HG02870 (cell line): ENCODE data around the gene EMC7.
"Not testable (repeated sequence)": the region's sequence is repeated elsewhere in the genome, so short reads cannot be mapped to it uniquely, and the experiment has no call there.

Experiments used
- ATAC-seq: cut with Tn5 transposase; IDR thresholded peaks from one replicate; pipeline ENCODE4 v1.9.1; 2021; ENCODE audit warnings: mild to moderate bottlenecking, moderate library complexity; ENCODE audit not compliant: unreplicated experiment

The EMC7 gene

DNA sequence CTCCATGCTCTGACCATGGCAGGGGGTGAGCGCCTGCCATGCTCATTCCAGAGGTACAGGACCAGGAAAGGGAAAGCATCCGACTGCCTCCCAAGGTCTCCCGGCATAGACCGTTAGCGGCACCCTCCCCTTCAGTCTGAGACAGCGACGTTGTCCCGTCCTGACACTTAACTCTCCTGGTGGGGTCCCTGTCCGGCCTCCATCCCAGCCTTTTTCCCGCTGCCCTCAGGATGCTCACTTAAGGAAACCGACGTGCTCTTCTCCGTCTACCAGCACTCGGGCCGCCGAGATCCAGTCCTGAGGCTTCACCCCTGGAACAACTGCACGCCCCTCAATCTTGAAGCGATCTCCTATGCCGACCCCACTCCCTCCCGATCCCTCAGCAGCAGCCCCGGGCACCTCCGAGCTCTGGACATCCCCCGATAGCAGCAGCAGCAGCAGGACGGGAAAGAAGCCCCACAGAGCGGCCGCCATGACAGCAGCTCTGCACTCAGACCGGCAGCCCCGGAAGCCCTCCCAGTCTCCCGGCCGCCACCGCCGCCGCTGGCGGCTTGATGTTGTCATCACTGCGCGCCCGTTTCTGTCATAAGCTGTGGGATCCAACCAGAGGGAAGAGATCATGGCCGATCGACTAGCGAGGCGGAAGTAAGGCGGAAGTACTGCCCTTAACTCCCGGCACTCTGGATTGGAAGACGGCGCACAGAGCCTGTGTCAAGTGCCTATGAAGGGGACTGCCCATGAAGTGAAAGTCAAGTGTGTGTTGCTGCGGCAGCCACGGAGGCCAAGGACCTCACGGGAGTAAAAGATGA lies at the start of gene EMC7, which contains the start of gene PGBD4:
Gene EMC7 (minus strand): TSS at position 497 of the 809 bp plus-strand sequence. CDS start 23 bp downstream, at position 474.
Gene PGBD4 (plus strand): TSS at position 718 of the 809 bp plus-strand sequence. CDS start 449 bp downstream, outside the sequence.
- ATAC-seq: peak; percentile 98

GRCh38 chr15:34147371-34148140 lies 45.9 kb upstream of the EMC7 start:
- no peak for ATAC-seq

GRCh38 chr15:34133511-34133910 lies 31.8 kb upstream of the EMC7 start:
- ATAC-seq: no peak

- ATAC-seq: no peak
These were observed 31.2 kb upstream of the EMC7 start for GRCh38 chr15:34132881-34133280.

DNA sequence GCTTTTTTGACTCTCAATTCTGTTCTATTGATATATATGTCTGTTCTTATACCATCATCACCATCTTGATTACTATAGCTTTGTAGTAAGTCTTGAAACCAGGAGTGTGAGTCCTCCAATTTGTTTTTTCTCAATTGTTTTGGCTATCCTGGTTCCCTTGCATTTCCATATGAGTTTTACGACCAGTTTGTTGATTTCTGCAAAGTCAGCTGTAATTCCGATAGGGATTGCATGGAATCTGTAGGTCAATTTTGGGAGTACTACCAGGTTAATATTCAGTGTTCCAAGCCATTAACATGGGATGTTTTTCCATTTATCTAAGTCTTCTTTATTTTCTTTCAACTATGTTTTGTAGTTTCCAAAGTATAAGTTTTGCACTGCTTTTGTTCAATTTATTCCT lies 27.2 kb upstream of the EMC7 start:
- ATAC-seq: no peak

DNA sequence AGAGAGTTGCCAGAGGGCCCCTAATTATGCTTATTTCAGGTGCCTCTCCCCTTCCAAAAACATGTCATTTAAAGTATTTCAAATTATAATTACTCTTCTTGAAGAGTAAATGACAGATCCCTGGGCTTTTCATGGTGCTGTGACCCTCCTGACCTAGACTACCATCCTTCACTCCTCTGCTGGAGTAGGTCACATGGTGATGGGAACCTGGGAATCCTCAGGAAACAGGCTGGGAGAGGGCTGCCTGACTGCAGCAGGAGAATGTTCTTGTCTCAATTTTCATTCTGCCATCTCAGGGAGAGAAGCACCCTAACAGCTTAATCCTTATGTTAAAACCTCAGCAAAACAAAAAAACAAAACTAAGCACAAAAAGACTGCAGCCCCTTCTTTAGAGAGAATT lies 24.9 kb upstream of the EMC7 start:
- ATAC-seq: no peak

DNA sequence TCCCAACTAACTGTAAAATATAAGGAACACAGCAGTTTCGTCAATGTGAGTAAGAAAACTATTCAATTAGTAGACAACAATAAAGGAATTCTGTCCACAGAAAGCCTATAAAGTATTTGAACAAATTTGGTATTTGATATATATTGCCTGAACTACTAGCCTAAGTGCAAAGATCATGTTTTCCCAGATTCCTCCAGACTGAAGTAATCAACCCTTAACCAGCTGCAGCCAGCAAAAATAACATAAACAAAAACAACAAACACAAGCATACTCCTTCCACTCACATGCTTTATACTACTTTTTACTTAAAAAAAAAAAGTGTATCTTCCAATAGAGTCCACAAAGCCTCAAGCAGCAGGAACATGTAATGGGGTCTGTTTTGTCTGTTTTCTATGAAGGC lies 24.3 kb upstream of the EMC7 start:
- ATAC-seq: no peak

DNA sequence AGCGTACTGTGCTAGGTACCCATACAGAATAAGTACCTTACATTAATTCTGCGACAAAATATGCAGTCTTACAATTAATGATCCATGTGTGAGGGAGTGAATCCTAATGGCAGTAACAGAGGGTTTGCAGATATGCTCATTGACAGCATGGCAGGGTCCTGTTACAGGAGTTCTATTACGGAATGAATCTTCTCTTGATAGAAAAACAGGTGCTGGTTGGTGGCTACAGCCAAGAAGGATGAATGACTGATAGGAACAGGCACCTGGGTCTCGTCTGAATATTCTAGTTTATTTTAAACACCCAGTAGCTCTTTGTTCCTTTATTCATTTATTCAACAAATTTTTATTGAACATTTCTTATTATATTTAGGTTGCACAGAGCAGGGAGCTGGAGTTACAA lies 23.0 kb upstream of the EMC7 start:
- no peak for ATAC-seq

DNA sequence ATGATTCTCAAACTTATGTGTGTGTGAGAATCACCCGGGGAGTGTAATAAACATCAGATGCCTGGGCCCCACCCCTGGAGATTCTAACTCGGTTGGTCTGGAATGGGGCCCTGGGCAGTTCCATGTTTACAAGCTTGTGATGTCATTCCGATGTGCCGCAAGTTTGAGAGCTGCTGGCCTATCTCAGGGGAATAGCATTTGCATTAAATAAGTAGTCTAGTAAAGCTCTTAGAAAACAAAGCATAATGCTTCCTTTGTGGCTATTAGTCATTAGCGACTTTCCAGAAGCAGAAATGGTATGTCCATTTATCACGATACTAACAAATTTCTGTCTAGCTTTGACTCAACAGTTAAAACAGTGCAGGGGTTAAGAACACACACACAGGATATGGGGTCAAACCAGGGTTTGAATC lies 21.1 kb upstream of the EMC7 start:
- no peak for ATAC-seq

DNA sequence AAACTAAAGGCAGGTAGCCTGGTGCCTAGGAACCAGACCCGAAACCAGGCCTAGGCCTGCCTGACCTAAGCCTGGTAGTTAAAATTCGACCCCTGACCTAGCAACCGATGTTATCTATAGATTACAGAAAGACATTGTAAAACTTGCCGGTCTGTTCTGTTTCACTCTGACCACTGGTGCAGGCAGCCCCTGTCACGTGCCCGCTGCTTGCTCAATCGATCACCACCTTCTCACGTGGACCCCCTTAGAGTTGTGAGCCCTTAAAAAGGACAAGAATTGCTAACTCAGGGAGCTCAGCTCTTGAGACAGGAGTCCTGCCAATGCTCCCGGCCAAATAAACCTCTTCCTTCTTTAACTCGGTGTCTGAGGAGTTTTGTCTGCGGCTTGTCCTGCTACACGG lies 20.1 kb upstream of the EMC7 start:
- not testable (repeated sequence) for ATAC-seq

DNA sequence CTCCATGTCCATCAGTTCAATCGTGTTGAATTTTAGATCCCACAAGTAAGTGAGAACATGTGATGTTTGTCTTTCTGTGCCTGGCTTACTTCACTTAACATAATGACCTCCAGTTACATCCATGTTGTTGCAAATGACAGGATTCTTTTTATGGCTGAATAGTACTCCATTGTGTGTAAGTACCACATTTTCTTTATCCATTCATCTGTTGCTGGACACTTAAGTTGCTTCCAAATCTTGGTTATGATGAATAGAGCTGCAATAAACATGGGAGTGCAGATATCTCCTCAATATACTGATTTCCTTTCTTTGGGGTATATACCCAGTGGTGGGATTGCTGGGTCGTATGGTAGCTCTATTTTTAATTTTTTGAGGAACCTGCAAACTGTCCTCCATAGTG lies 18.8 kb upstream of the EMC7 start:
- ATAC-seq: not testable (repeated sequence)

DNA sequence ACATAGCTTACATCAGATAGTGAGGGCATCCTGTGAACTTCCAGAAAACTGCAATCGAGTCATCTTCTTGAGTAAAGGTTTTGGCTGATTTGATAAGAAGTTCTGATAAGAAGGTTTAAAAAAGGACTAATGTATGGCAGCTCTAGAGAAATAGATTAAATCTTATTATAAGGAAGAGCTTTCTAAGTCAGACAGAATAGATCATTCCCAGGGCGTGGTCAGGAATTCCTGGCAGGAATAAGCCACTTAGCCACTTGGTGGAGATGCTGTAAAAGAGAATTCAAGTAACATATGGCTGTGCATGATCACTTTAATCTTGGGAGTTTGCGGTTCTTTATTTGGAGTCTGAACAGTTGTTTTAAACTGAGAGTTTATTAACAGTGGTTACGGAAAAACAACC lies 17.6 kb upstream of the EMC7 start:
- ATAC-seq: no peak

DNA sequence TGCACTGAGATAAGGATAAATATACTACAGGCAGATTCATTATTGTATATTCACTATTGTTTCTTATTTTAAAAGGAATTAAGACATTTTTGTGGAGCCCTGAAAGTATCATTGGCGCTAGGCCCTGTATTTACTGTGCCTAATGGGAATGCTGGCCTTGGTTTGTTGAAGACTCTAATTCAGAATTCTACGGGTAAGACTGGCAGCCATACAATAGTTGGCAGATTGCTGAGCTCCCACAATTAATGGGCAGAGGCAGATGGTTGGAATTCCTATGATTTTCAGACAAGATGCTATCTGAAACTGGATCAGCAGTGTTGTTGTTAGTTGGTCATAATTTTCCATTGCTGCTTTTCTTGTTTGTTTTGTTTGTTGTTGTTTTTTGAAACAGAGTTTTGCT lies 15.0 kb upstream of the EMC7 start:
- ATAC-seq: no peak

GRCh38 chr15:34114739-34115138 lies 13.1 kb upstream of the EMC7 start:
- ATAC-seq: no peak

- no peak for ATAC-seq
These were observed 12.6 kb upstream of the EMC7 start for GRCh38 chr15:34114215-34114614.

DNA sequence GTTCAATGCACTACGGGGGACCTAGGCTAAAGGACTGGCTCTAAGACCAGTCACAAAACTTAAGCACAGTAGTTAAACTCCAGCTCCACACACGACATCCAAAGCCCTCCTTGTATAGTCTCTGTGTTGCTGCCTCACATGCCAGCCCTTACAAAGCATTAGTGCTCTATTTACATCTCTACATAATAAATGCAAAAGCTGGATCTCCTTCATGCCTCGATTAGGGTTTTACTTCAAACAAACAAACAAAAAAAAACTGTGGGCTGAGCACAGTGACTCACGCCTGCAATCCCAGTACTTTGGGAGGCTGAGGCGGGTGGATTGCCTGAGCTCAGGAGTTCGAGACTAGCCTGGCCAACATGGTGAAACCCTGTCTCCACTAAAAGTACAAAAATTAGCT lies 9.8 kb upstream of the EMC7 start:
- ATAC-seq: no peak

GRCh38 chr15:34109797-34110663 lies 8.4 kb upstream of the EMC7 start:
- no peak for ATAC-seq

- ATAC-seq: no peak
These were observed 5.7 kb upstream of the EMC7 start for GRCh38 chr15:34107315-34107714.

DNA sequence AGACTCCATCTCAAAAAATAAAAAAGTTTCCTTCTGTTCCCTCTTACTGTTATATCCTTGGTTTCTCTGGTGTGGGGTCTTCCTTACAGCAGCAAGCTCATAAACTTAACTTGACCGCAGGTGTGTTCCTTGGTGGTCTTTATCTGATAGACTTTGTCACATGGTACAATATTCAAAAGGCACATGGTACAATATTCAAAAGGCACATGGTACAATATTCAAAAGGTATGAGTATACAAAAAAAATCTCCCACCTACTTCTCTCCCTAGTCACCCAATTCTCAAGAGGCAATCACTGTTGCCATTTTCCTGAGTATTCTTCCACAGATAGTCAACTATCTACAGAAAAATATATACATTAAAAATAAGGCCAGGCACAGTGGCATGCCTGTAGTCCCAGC lies 4.8 kb upstream of the EMC7 start:
- ATAC-seq: no peak

DNA sequence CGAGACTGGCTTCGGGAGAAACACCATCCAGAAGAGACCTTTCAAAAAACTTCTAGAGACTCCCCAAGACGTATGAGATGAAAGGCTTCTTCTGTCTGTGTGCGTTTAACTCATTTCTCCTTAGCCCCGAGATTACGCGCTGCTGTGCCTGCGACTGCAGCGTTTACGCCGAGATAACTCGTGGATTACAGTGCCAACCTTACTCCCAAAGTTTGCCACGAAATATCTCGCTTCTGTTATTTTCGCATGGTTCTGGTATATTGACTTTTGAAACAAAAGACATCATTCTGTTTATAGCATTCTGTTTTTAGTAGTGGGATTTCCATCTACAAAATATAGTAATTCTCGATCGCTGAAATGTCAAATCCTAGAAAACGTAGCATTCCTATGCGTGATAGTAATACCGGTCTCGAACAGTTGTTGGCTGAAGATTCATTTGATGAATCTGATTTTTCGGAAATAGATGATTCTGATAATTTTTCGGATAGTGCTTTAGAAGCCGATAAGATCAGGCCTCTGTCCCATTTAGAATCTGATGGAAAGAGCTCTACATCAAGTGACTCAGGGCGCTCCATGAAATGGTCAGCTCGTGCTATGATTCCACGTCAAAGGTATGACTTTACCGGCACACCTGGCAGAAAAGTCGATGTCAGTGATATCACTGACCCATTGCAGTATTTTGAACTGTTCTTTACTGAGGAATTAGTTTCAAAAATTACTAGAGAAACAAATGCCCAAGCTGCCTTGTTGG lies 688 bp upstream of the EMC7 start:
- ATAC-seq: no peak
